Kidney (tissue), 14 donors: ENCODE results near the gene NTMT1. TPM values are rescaled to one million over a fixed set of nuclear protein-coding genes. Genes with fewer than 3 reads are reported as not detected.

Experiments used
- DNase-seq, 5 donors: peaks; one replicate each; pipeline ENCODE4 v3.0.0-alpha.2; 2013 to 2020
- FAIRE-seq: peaks from 2 replicates; lab custom pipeline; 2012; peaks lifted over from hg19 to GRCh38; lab: Jason Lieb, UNC
- H3K27ac ChIP-seq, 2 donors: one replicate each; pipeline ENCODE4 v1.7.0; 2013; ENCODE audit warnings: low read depth in 2 of 2, low read length in 2 of 2, inconsistent platforms in 1 of 2
- H3K27me3 ChIP-seq: one replicate; pipeline ENCODE4 v1.7.1; 2013; ENCODE audit warnings: low read length, inconsistent platforms; ENCODE audit not compliant: control insufficient read depth, insufficient read depth
- H3K36me3 ChIP-seq, 3 donors: one replicate each; pipeline versions ENCODE4 v1.7.0 to v1.7.1; 2013; ENCODE audit warnings: low read length in 3 of 3, control low read depth in 1 of 3, inconsistent platforms in 1 of 3; ENCODE audit not compliant: insufficient read depth in 3 of 3, control insufficient read depth in 2 of 3
- H3K4me1 ChIP-seq, 3 donors: one replicate each; pipeline versions ENCODE4 v1.7.0 to v1.7.1; 2013; ENCODE audit warnings: low read length in 3 of 3, inconsistent platforms in 1 of 3, low read depth in 1 of 3; ENCODE audit not compliant: control insufficient read depth in 2 of 3, insufficient read depth in 2 of 3
- H3K4me3 ChIP-seq, 3 donors: one replicate each; pipeline versions ENCODE4 v1.7.0 to v1.8.1; 2013; ENCODE audit warnings: low read length in 3 of 3, control low read depth in 1 of 3, inconsistent platforms in 1 of 3
- H3K9ac ChIP-seq, 3 donors: one replicate each; pipeline versions ENCODE4 v1.7.0 to v1.7.1; 2013; ENCODE audit warnings: low read length in 3 of 3, control low read depth in 1 of 3, inconsistent platforms in 1 of 3
- H3K9me3 ChIP-seq, 3 donors: one replicate each; pipeline versions ENCODE4 v1.7.0 to v1.7.1; 2013; ENCODE audit warnings: low read length in 3 of 3, control low read depth in 1 of 3, inconsistent platforms in 1 of 3; ENCODE audit not compliant: control insufficient read depth in 2 of 3, insufficient read depth in 1 of 3
- CTCF ChIP-seq: IDR thresholded peaks from 3 replicates; pipeline ENCODE4 v1.5.1; 2012; ENCODE audit warnings: mild to moderate bottlenecking, moderate library complexity, borderline replicate concordance; ENCODE audit not compliant: insufficient read depth; ENCODE audit errors: extremely low read depth
- intact Hi-C: fragments of 100-400 bp; cut with DNase I; formaldehyde crosslinking; loops from one replicate; pipeline ENCODE4 v1.11.1; 2022
- polyA plus RNA-seq: library from polyadenylated mRNA; stranded (reverse); fragments of 350-450 nt; fragmentation: Illumina TruSeq; extraction: RNeasy Lipid Tissue Mini Kit (QIAGEN cat#74804); gene quantifications from one replicate; pipeline ENCODE4 v1.2.3, GENCODE V29; 2014; ENCODE audit warnings: low read depth, low replicate concordance; ENCODE audit not compliant: insufficient read depth
- total RNA-seq: library from RNA; stranded (reverse); fragmentation: NEBNext Ultra II Directional; extraction: Animal tissue kit (Norgen Biotek cat#: 25700); gene quantifications from one replicate; pipeline ENCODE4 v1.2.1, GENCODE V29; 2021
- donor health status: control.
- donor health status: control.
- donor health status: control.
- donor health status: control.
- donor health status: control.
- donor health status: DM: yes; HTN: yes; CAD: no.
- donor health status: Normal renal cell carcinoma (clear cell type).

The NTMT1 gene
- total and polyA plus RNA-seq, 2 donors from 2014 or later: 32.6 to 61.2 TPM

- no peak for TF ChIP-seq CTCF
- no peaks in the 10 kb centered on the region for H3K9me3 ChIP-seq
- no peak for FAIRE-seq
- no peaks in the 10 kb centered on the region for H3K27me3 ChIP-seq
- intact Hi-C loops: no loop called here
- no peak overlapping the region for H3K27ac ChIP-seq
- H3K9ac ChIP-seq: no peak overlapping the region
- no peaks in the 10 kb centered on the region for H3K36me3 ChIP-seq
- H3K4me1 ChIP-seq: no peaks in the 10 kb centered on the region
- no peak overlapping the region for H3K4me3 ChIP-seq
- DNase-seq: no peak
Measured at GRCh38 chr9:129667378-129667777, 41.4 kb downstream of the NTMT1 start.

- Histone ChIP-seq H3K4me3 (no peak overlapping the region), H3K4me1 (no peaks in the 10 kb centered on the region), H3K9ac (no peak overlapping the region), H3K9me3 (no peaks in the 10 kb centered on the region), H3K27ac (no peak overlapping the region), H3K36me3 (no peaks in the 10 kb centered on the region), H3K27me3 (no peaks in the 10 kb centered on the region)
- DNase-seq: no peak
- FAIRE-seq: no peak
- intact Hi-C loops: no loop called here
- TF ChIP-seq CTCF: no peak
Measured at GRCh38 chr9:129667850-129668249, 41.9 kb downstream of the NTMT1 start.

- Histone ChIP-seq H3K36me3 (no peaks in the 10 kb centered on the region), H3K4me1 (no peaks in the 10 kb centered on the region), H3K27ac (no peak overlapping the region), H3K9ac (no peak overlapping the region), H3K27me3 (no peaks in the 10 kb centered on the region), H3K4me3 (no peak overlapping the region), H3K9me3 (no peaks in the 10 kb centered on the region)
- DNase-seq (no peak), FAIRE-seq (no peak)
- no peak for TF ChIP-seq CTCF
- intact Hi-C loops: no loop called here
Measured at GRCh38 chr9:129669141-129669718, 43.3 kb downstream of the NTMT1 start.

GRCh38 chr9:129669946-129670345 is 44.0 kb downstream of the NTMT1 start:
- Histone ChIP-seq H3K36me3 (no peaks in the 10 kb centered on the region), H3K27me3 (no peaks in the 10 kb centered on the region), H3K4me3 (no peak overlapping the region), H3K4me1 (no peaks in the 10 kb centered on the region), H3K9me3 (no peaks in the 10 kb centered on the region), H3K9ac (no peak overlapping the region), H3K27ac (no peak overlapping the region)
- intact Hi-C loops: no loop called here
- DNase-seq (no peak), FAIRE-seq (no peak)
- TF ChIP-seq CTCF: no peak
